Eye (tissue), 1 donor: ENCODE results near the gene FBXL3.
A peak's percentile ranks its signal among the peaks of the same experiment; 100 is the strongest.
"Not testable (repeated sequence)": the region's sequence is repeated elsewhere in the genome, so short reads cannot be mapped to it uniquely, and the experiment has no call there.

ENCODE experiments used
- DNase-seq: peaks from one replicate; pipeline ENCODE4 v3.0.0-alpha.2; 2015

FBXL3 gene

GRCh38 chr13:77026255-77026860, 601 bp downstream of the FBXL3 start:
- DNase-seq, result peak; percentile 82

GRCh38 chr13:77022341-77022740, 4.6 kb downstream of the FBXL3 start:
- no peak for DNase-seq

GRCh38 chr13:77019756-77020155, 7.2 kb downstream of the FBXL3 start:
- DNase-seq, result no peak

GRCh38 chr13:77016888-77017623, 9.9 kb downstream of the FBXL3 start:
- DNase-seq, result no peak

GRCh38 chr13:77016251-77016812, 10.6 kb downstream of the FBXL3 start:
- DNase-seq, result no peak

GRCh38 chr13:77014906-77015685, 11.9 kb downstream of the FBXL3 start:
- no peak for DNase-seq

- no peak for DNase-seq
Observed at GRCh38 chr13:77013853-77014542, 13.0 kb downstream of the FBXL3 start.

- DNase-seq, result not testable (repeated sequence)
Observed at GRCh38 chr13:77009719-77010118, 17.2 kb downstream of the FBXL3 start.

- DNase-seq, result no peak
Observed at GRCh38 chr13:77009011-77009410, 17.9 kb downstream of the FBXL3 start.

- not testable (repeated sequence) for DNase-seq
Observed at GRCh38 chr13:77008337-77008736, 18.6 kb downstream of the FBXL3 start.

GRCh38 chr13:77002590-77003190, 24.3 kb downstream of the FBXL3 start:
- DNase-seq, result peak; percentile 52

GRCh38 chr13:77001963-77002587, 24.9 kb downstream of the FBXL3 start:
- DNase-seq, result no peak

GRCh38 chr13:77001540-77001939, 25.4 kb downstream of the FBXL3 start:
- DNase-seq, result no peak

GRCh38 chr13:77000475-77000874, 26.5 kb downstream of the FBXL3 start:
- no peak for DNase-seq

GRCh38 chr13:76994281-76994680, 32.7 kb downstream of the FBXL3 start:
- DNase-seq, result no peak

GRCh38 chr13:76993473-76993872, 33.5 kb downstream of the FBXL3 start:
- no peak for DNase-seq

GRCh38 chr13:76993021-76993420, 33.9 kb downstream of the FBXL3 start:
- DNase-seq, result no peak

GRCh38 chr13:76992548-76993001, 34.4 kb downstream of the FBXL3 start:
- no peak for DNase-seq

- DNase-seq, result peak; percentile 95
Observed at GRCh38 chr13:76991796-76992547, 35.0 kb downstream of the FBXL3 start, which contains the start of gene CLN5. TSS of gene CLN5 (plus strand) at chr13:76992081. CDS start at chr13:76992099, 18 bp downstream.

- no peak for DNase-seq
Observed at GRCh38 chr13:76991432-76991795, 35.5 kb downstream of the FBXL3 start.

GRCh38 chr13:76983676-76984075, 43.3 kb downstream of the FBXL3 start:
- DNase-seq, result no peak
